Fibroblast of villous mesenchyme (primary cell): Measurements from ENCODE around the gene DNTTIP2. TPM values are rescaled to one million over a fixed set of nuclear protein-coding genes. Genes with fewer than 3 reads are reported as not detected.

Experiments
- DNase-seq: peaks from one replicate; pipeline ENCODE4 v3.0.0-alpha.2; 2010; ENCODE audit warnings: low read depth
- H3K4me3 ChIP-seq: 2 replicates; pipeline ENCODE4 v1.5.1; 2011; ENCODE audit warnings: low read depth, mild to moderate bottlenecking, low read length
- CTCF ChIP-seq: IDR thresholded peaks from 2 replicates; pipeline ENCODE4 v1.5.1; 2012; ENCODE audit warnings: low read depth, mild to moderate bottlenecking, low read length; ENCODE audit not compliant: insufficient read depth
- total RNA-seq: library from RNA; depleted of rRNA; stranded (reverse); fragments of >200 nt; gene quantifications from 2 replicates; pipeline ENCODE4 v1.2.3, GENCODE V29; 2012

Gene DNTTIP2
- total RNA-seq, 1 donor = 31.5 TPM

GRCh38 chr1:93904228-93904627, 25.2 kb upstream of the DNTTIP2 start:
- peak; percentile 45 for DNase-seq
- no peak for TF ChIP-seq CTCF
- H3K4me3 ChIP-seq = no peak overlapping the region

- no peak overlapping the region for H3K4me3 ChIP-seq
- DNase-seq = no peak
- TF ChIP-seq CTCF = no peak
Observed at GRCh38 chr1:93900723-93901504, 21.9 kb upstream of the DNTTIP2 start.

- no peak overlapping the region for H3K4me3 ChIP-seq
- no peak for DNase-seq
- no peak for TF ChIP-seq CTCF
Observed at GRCh38 chr1:93899543-93900207, 20.7 kb upstream of the DNTTIP2 start.

- no peak for DNase-seq
- TF ChIP-seq CTCF = no peak
- no peak overlapping the region for H3K4me3 ChIP-seq
Observed at GRCh38 chr1:93888900-93889299, 9.9 kb upstream of the DNTTIP2 start.

- no peak for DNase-seq
- no peak overlapping the region for H3K4me3 ChIP-seq
- TF ChIP-seq CTCF = no peak
Observed at GRCh38 chr1:93882269-93882668, 3.3 kb upstream of the DNTTIP2 start.

- no peak overlapping the region for H3K4me3 ChIP-seq
- no peak for TF ChIP-seq CTCF
- no peak for DNase-seq
Observed at GRCh38 chr1:93880731-93881130, 1.7 kb upstream of the DNTTIP2 start.
